OCI-LY7 (cell line): ENCODE results near the gene CCDC33.

Experiments
- EZH2phosphoT487 ChIP-seq: fragments of 200-600 bp; sonication (generic); IDR thresholded peaks from 2 replicates; pipeline ENCODE4 v1.6.1; 2018; ENCODE audit warnings: low read depth, borderline replicate concordance, mild to moderate bottlenecking, mixed run types, antibody characterized with exemption, low read length, moderate library complexity, mixed read lengths
- TF ChIP-seq, protein P1 (sequence below): fragments of 200-600 bp; sonication (generic); conservative IDR thresholded peaks from 2 replicates; pipeline ENCODE4 v1.5.1; 2014; ENCODE audit warnings: mild to moderate bottlenecking, antibody characterized with exemption, low read length, moderate library complexity, mixed read lengths

DNA sequence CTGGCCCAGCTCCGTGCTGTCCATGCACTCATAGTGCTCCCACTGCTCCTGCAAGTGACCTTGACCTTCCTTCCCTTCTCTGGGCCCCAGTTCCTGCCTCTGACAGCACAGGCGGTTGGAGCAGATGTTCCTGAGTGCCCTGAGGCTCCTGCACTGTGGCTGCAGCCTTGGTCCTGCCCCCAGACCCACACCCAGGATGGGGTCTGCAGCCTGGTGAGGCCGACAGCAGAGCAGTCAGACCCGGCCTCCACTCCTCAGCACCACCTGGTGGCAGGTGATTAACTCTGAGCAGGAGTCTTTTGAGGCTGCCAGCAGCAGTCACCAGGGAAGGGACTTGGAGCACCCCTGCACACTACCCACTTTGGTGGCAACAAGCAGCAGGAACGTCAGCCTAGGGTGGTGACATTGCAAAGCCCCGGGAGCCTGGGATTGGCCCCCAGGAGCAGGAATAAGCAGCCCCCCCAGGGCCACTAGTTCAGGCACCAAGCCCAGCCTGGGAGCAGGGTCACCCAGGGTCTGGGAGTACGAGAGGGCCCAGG, 66.8 kb downstream of the CCDC33 start:
- TF ChIP-seq, protein P1, sequence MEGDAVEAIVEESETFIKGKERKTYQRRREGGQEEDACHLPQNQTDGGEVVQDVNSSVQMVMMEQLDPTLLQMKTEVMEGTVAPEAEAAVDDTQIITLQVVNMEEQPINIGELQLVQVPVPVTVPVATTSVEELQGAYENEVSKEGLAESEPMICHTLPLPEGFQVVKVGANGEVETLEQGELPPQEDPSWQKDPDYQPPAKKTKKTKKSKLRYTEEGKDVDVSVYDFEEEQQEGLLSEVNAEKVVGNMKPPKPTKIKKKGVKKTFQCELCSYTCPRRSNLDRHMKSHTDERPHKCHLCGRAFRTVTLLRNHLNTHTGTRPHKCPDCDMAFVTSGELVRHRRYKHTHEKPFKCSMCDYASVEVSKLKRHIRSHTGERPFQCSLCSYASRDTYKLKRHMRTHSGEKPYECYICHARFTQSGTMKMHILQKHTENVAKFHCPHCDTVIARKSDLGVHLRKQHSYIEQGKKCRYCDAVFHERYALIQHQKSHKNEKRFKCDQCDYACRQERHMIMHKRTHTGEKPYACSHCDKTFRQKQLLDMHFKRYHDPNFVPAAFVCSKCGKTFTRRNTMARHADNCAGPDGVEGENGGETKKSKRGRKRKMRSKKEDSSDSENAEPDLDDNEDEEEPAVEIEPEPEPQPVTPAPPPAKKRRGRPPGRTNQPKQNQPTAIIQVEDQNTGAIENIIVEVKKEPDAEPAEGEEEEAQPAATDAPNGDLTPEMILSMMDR = peak; percentile 81
- TF ChIP-seq EZH2phosphoT487 = no peak
